HG02642 (cell line): Measurements from ENCODE around the gene CHRDL1.
"Not testable (repeated sequence)": the region's sequence is repeated elsewhere in the genome, so short reads cannot be mapped to it uniquely, and the experiment has no call there.

Source experiments
- ATAC-seq: cut with Tn5 transposase; IDR thresholded peaks from one replicate; pipeline ENCODE4 v1.9.1; 2021; ENCODE audit warnings: mild to moderate bottlenecking; ENCODE audit not compliant: unreplicated experiment, poor library complexity

The CHRDL1 gene

GRCh38 chrX:110795645-110796406, at the start of gene CHRDL1:
Gene CHRDL1 (minus strand): TSS chrX:110795817. CDS start chrX:110792181, 3,636 bp downstream.
- ATAC-seq, result no peak

- no peak for ATAC-seq
These were observed 41.4 kb upstream of the CHRDL1 start for GRCh38 chrX:110836982-110837381.

- no peak for ATAC-seq
These were observed 40.8 kb upstream of the CHRDL1 start for GRCh38 chrX:110836451-110836850.

- no peak for ATAC-seq
These were observed 40.4 kb upstream of the CHRDL1 start for GRCh38 chrX:110836001-110836400.

- no peak for ATAC-seq
These were observed 30.4 kb upstream of the CHRDL1 start for GRCh38 chrX:110825972-110826371.

GRCh38 chrX:110816543-110816942, 20.9 kb upstream of the CHRDL1 start:
- not testable (repeated sequence) for ATAC-seq

GRCh38 chrX:110806145-110806544, 10.5 kb upstream of the CHRDL1 start:
- no peak for ATAC-seq

GRCh38 chrX:110805303-110805702, 9.7 kb upstream of the CHRDL1 start:
- no peak for ATAC-seq

GRCh38 chrX:110804446-110804845, 8.8 kb upstream of the CHRDL1 start:
- no peak for ATAC-seq

GRCh38 chrX:110803506-110803905, 7.9 kb upstream of the CHRDL1 start:
- ATAC-seq, result no peak

GRCh38 chrX:110796407-110796697, 735 bp upstream of the CHRDL1 start:
- no peak for ATAC-seq

- ATAC-seq, result no peak
These were observed 1.0 kb downstream of the CHRDL1 start for GRCh38 chrX:110794601-110795000.

GRCh38 chrX:110791071-110791470, 4.5 kb downstream of the CHRDL1 start:
- ATAC-seq, result no peak

GRCh38 chrX:110786486-110786885, 9.1 kb downstream of the CHRDL1 start:
- ATAC-seq, result no peak

GRCh38 chrX:110759785-110760184, 35.8 kb downstream of the CHRDL1 start:
- ATAC-seq, result no peak

GRCh38 chrX:110758781-110759422, 36.7 kb downstream of the CHRDL1 start:
- ATAC-seq, result no peak

GRCh38 chrX:110755611-110756010, 40.0 kb downstream of the CHRDL1 start:
- no peak for ATAC-seq

GRCh38 chrX:110755061-110755460, 40.6 kb downstream of the CHRDL1 start:
- ATAC-seq, result no peak

- no peak for ATAC-seq
These were observed 45.0 kb downstream of the CHRDL1 start for GRCh38 chrX:110750526-110751189.

- ATAC-seq, result no peak
These were observed 47.3 kb downstream of the CHRDL1 start for GRCh38 chrX:110748256-110748806.

GRCh38 chrX:110746014-110746413, 49.6 kb downstream of the CHRDL1 start:
- ATAC-seq, result no peak
